ENCODE results near the gene LTO1.
"Not testable (repeated sequence)": the region's sequence is repeated elsewhere in the genome, so short reads cannot be mapped to it uniquely, and the experiment has no call there.

Gene LTO1

DNA sequence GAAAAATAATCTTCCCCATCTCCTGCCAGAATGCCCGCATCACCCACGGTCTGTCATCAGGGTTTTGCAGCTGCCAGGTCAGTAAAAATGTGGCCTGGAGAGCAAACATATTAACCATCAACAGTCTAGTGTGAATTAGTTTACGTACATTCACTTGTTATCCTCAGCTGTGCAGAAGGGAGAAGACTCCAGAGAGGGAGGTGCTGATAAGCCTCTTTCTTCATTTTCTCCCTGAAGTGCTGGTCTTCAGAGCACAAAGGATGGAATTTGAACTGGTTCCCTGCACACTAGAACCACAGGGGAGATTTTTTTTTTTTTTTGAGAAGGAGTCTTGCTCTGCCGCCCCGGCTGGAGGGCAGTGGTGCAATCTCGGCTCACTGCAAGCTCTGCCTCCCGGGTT is 20.4 kb upstream of the LTO1 start:
- DNase-seq (ENCODE audit: low read depth): no peak
- no peak for TF ChIP-seq CTCF (conservative IDR thresholded peaks at IDR 0.05; ENCODE audit: low read length)
- no peak overlapping the region for H3K4me3 ChIP-seq (ENCODE audit: low read length)

- no peak for DNase-seq (ENCODE audit: low read depth)
- no peak for TF ChIP-seq CTCF (conservative IDR thresholded peaks at IDR 0.05; ENCODE audit: low read length)
Measured at GRCh38 chr11:69694781-69695180, 19.6 kb upstream of the LTO1 start.

GRCh38 chr11:69692422-69692821 is 17.3 kb upstream of the LTO1 start:
- no peak for TF ChIP-seq CTCF (conservative IDR thresholded peaks at IDR 0.05; ENCODE audit: low read length)
- no peak for DNase-seq (ENCODE audit: low read depth)
- no peak overlapping the region for H3K4me3 ChIP-seq (ENCODE audit: low read length)

More at GRCh38 chr11:69694781-69695180, 19.6 kb upstream of the LTO1 start:
- H3K4me3 ChIP-seq (ENCODE audit: low read length): no peak overlapping the region

- DNase-seq (ENCODE audit: low read depth): peak; percentile 48
- no peak for TF ChIP-seq CTCF (conservative IDR thresholded peaks at IDR 0.05; ENCODE audit: low read length)
- H3K4me3 ChIP-seq (ENCODE audit: low read length): no peak overlapping the region
Measured at GRCh38 chr11:69691463-69691862, 16.3 kb upstream of the LTO1 start.

DNA sequence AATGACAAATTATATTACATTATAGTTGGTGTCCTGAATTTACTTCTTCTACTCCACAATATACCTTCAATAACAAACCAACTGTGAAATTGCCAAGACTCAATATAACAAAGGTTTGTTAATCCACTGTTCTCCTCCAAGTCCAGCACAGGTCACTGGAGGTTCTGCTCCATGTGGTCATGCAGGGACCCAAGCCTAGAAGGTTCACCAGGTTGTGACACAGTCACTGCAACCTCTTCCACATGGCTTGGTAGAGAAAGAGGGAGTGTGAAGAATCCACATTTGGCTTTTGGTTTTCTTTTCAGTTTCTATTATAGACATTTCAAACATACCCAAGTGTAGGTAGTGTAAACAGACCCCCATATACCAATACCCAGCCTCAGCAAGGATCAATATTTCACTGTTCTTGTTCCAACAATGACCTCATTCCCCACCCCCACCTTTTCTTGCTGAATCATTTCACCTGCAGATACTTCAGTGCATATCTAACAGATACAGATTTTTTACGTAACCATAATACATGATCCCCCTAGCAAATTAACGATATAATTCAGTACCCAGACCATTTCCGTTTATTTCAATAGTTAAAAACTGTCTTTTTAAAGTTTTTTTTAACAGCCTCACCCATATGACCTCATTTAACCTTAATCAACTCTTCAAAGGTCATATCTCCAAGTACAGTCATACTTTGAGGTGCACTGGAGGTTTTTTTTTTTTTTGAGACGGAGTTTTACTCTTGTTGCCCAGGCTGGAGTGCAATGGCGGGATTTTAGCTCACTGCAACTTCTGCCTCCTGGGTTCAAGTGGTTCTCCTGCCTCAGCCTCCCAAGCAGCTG is 14.5 kb upstream of the LTO1 start:
- H3K4me3 ChIP-seq (ENCODE audit: low read length): no peak overlapping the region
- TF ChIP-seq CTCF (conservative IDR thresholded peaks at IDR 0.05; ENCODE audit: low read length): no peak
- no peak for DNase-seq (ENCODE audit: low read depth)

- H3K4me3 ChIP-seq (ENCODE audit: low read length); DNase-seq (ENCODE audit: low read depth): not testable (repeated sequence)
Measured at GRCh38 chr11:69687969-69688771, 13.0 kb upstream of the LTO1 start.

DNA sequence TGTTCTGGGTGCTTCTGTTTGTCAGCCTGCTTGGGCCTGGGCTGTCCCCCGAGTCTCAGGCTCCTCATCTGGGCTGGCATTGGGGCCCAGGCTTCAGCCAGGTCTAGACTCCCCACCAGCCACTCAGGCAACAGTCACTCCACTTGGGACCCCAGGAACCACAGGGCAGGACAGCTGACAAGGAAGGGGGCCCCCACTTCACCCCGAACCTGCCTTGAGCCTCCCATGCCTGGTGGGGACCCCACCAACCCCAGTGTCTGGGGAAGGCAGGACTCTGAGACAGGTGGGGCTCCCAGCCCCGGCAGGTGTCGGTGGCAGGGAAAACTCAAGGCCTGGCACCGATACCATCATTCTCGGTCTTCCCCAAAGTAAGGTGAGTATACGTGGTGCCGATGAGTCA is 11.7 kb upstream of the LTO1 start:
- no peak overlapping the region for H3K4me3 ChIP-seq (ENCODE audit: low read length)
- no peak for DNase-seq (ENCODE audit: low read depth)
- TF ChIP-seq CTCF (conservative IDR thresholded peaks at IDR 0.05; ENCODE audit: low read length): no peak

Measured in AG10803 (cell line).